HEK293T (cell line): Measurements from ENCODE around the gene BET1L.
A peak's percentile ranks its signal among the peaks of the same experiment; 100 is the strongest.
"Not testable (repeated sequence)": the region's sequence is repeated elsewhere in the genome, so short reads cannot be mapped to it uniquely, and the experiment has no call there.

Experiments used
- CTCF ChIA-PET: fragments of 350-600 bp; formaldehyde crosslinking; extraction: SDS; loops from one replicate; lab custom pipeline; 2021; ENCODE audit warnings: antibody characterized with exemption, inconsistent platforms; lab: Yijun Ruan, JAX
- POLR2A ChIA-PET: fragments of 350-600 bp; formaldehyde crosslinking; extraction: SDS; loops from one replicate; lab custom pipeline; 2020; ENCODE audit warnings: antibody characterized with exemption, inconsistent platforms; lab: Yijun Ruan, JAX
- DNase-seq: peaks from one replicate; pipeline ENCODE4 v3.0.0; 2012; ENCODE audit warnings: mixed read lengths; ENCODE audit errors: extremely low spot score
- ARNT ChIP-seq: fragments of 450-650 bp; IDR thresholded peaks from 2 replicates; pipeline ENCODE4 v1.6.1; 2017; ENCODE audit warnings: mild to moderate bottlenecking
- BHLHE40 ChIP-seq: fragments of 450-650 bp; IDR thresholded peaks from 2 replicates; pipeline ENCODE4 v1.6.1; 2016; ENCODE audit warnings: mild to moderate bottlenecking, moderate library complexity, borderline replicate concordance
- CTBP1 ChIP-seq: fragments of 450-650 bp; IDR thresholded peaks from 2 replicates; pipeline ENCODE4 v1.6.1; 2016; ENCODE audit warnings: borderline replicate concordance
- ELF4 ChIP-seq: fragments of 450-650 bp; IDR thresholded peaks from 2 replicates; pipeline ENCODE4 v1.6.1; 2017; ENCODE audit warnings: antibody characterized with exemption
- FOXA1 ChIP-seq: fragments of 450-650 bp; IDR thresholded peaks from 2 replicates; pipeline ENCODE4 v1.6.1; 2016; ENCODE audit warnings: mild to moderate bottlenecking
- FOXK2 ChIP-seq: fragments of 450-650 bp; IDR thresholded peaks from 2 replicates; pipeline ENCODE4 v1.6.1; 2016; ENCODE audit warnings: mild to moderate bottlenecking
- FOXM1 ChIP-seq: fragments of 450-650 bp; IDR thresholded peaks from 2 replicates; pipeline ENCODE4 v1.6.1; 2017; ENCODE audit warnings: mild to moderate bottlenecking, borderline replicate concordance
- HDGF ChIP-seq: fragments of 450-650 bp; IDR thresholded peaks from 2 replicates; pipeline ENCODE4 v1.6.1; 2017; ENCODE audit warnings: antibody characterized with exemption, borderline replicate concordance
- L3MBTL2 ChIP-seq: fragments of 450-650 bp; conservative IDR thresholded peaks from 2 replicates; pipeline ENCODE4 v1.6.1; 2016; ENCODE audit warnings: mild to moderate bottlenecking
- LEF1 ChIP-seq: fragments of 450-650 bp; IDR thresholded peaks from 2 replicates; pipeline ENCODE4 v1.6.1; 2017; ENCODE audit warnings: mild to moderate bottlenecking, borderline replicate concordance
- NFRKB ChIP-seq: fragments of 450-650 bp; IDR thresholded peaks from 2 replicates; pipeline ENCODE4 v1.6.1; 2016; ENCODE audit warnings: mild to moderate bottlenecking, moderate library complexity
- PKNOX1 ChIP-seq: fragments of 450-650 bp; IDR thresholded peaks from 2 replicates; pipeline ENCODE4 v1.6.1; 2016
- SP1 ChIP-seq: fragments of 450-650 bp; IDR thresholded peaks from 2 replicates; pipeline ENCODE4 v1.6.1; 2017
- SUZ12 ChIP-seq: fragments of 450-650 bp; IDR thresholded peaks from 2 replicates; pipeline ENCODE4 v1.6.1; 2016; ENCODE audit warnings: mild to moderate bottlenecking
- TARDBP ChIP-seq: fragments of 450-650 bp; IDR thresholded peaks from 2 replicates; pipeline ENCODE4 v1.6.1; 2016
- ZNF384 ChIP-seq: fragments of 450-650 bp; IDR thresholded peaks from 2 replicates; pipeline ENCODE4 v1.6.1; 2016

The BET1L gene

GRCh38 chr11:251550-251949 lies 44.4 kb upstream of the BET1L start:
- ChIA-PET CTCF (interaction anchor here (1.2 to 1.6 kb wide), 5 partner anchors 9 to 111 kb away, joined by 3 to 9 read pairs (median 5); partner anchors contain the start of gene NLRP6), POLR2A (interaction anchor here (1.4 to 2.1 kb wide), 2 partner anchors 14 to 44 kb away, joined by 8 to 10 read pairs; partner anchors contain the start of genes BET1L, PSMD13 and RIC8A)
- DNase-seq = no peak
- TF ChIP-seq PKNOX1 (no peak), FOXA1 (no peak), SUZ12 (no peak)

- DNase-seq = peak; percentile 71
- ChIA-PET POLR2A (interaction anchor here (0.9 to 2.1 kb wide), 5 partner anchors 14 to 199 kb away, joined by 3 to 10 read pairs (median 4); partner anchors contain the start of genes BET1L, PSMD13, PTDSS2 and RIC8A), CTCF (interaction anchor here (0.6 to 1.6 kb wide), 11 partner anchors 9 to 223 kb away, joined by 3 to 9 read pairs (median 4); partner anchors contain the start of genes BET1L, IFITM2, NLRP6 and RIC8A)
- no peak for TF ChIP-seq HDGF
Measured at GRCh38 chr11:250740-251299, 43.6 kb upstream of the BET1L start.

- ChIA-PET CTCF (interaction anchor here (0.6 to 1.6 kb wide), 11 partner anchors 10 to 223 kb away, joined by 3 to 9 read pairs (median 4); partner anchors contain the start of genes BET1L, IFITM2, NLRP6 and RIC8A), POLR2A (interaction anchor here (0.9 to 2.1 kb wide), 5 partner anchors 13 to 199 kb away, joined by 3 to 10 read pairs (median 4); partner anchors contain the start of genes BET1L, PSMD13, PTDSS2 and RIC8A)
- no peak for DNase-seq
- no peak for TF ChIP-seq ZNF384
- TF ChIP-seq BHLHE40 = no peak
- no peak for TF ChIP-seq PKNOX1
- TF ChIP-seq LEF1 = no peak
- TF ChIP-seq HDGF = no peak
- TF ChIP-seq FOXK2 = no peak
- no peak for TF ChIP-seq ELF4
- TF ChIP-seq FOXM1 = no peak
- no peak for TF ChIP-seq L3MBTL2
- TF ChIP-seq FOXA1 = no peak
- no peak for TF ChIP-seq SUZ12
- TF ChIP-seq SP1 = no peak
Measured at GRCh38 chr11:250274-250673, 43.1 kb upstream of the BET1L start.

GRCh38 chr11:249062-249461 lies 41.9 kb upstream of the BET1L start:
- TF ChIP-seq ARNT (no peak), FOXK2 (no peak), LEF1 (no peak), NFRKB (no peak), SP1 (no peak), FOXA1 (no peak), PKNOX1 (no peak), TARDBP (no peak), ELF4 (no peak), SUZ12 (no peak)
- CTCF ChIA-PET = interaction anchor here (0.9 kb wide), 1 partner anchor 11 kb away, joined by 3 read pairs; no protein-coding TSS in a partner anchor
- no peak for DNase-seq
- POLR2A ChIA-PET = interaction anchor here (1.0 to 1.3 kb wide), 2 partner anchors 11 to 42 kb away, joined by 3 to 5 read pairs; partner anchors contain the start of genes BET1L and RIC8A

GRCh38 chr11:244376-244775 lies 37.2 kb upstream of the BET1L start:
- TF ChIP-seq SP1 (no peak), FOXA1 (no peak), TARDBP (no peak), SUZ12 (no peak), L3MBTL2 (no peak), ZNF384 (no peak)
- ChIA-PET CTCF (interaction anchor here (0.7 kb wide), 1 partner anchor 45 kb away, joined by 3 read pairs; no protein-coding TSS in a partner anchor), POLR2A (no interaction called here)
- DNase-seq = no peak

- POLR2A ChIA-PET = no interaction called here
- no peak for DNase-seq
- CTCF ChIA-PET = no interaction called here
- no peak for TF ChIP-seq SP1
- no peak for TF ChIP-seq TARDBP
- TF ChIP-seq FOXA1 = no peak
Measured at GRCh38 chr11:241634-242033, 34.4 kb upstream of the BET1L start.

- TF ChIP-seq FOXA1 (no peak), CTBP1 (no peak), SP1 (no peak), LEF1 (no peak), ELF4 (no peak), ARNT (no peak), L3MBTL2 (no peak), SUZ12 (no peak), FOXM1 (no peak), ZNF384 (no peak), HDGF (no peak), FOXK2 (no peak), PKNOX1 (no peak), NFRKB (no peak), BHLHE40 (no peak), TARDBP (no peak)
- DNase-seq = no peak
- ChIA-PET CTCF (no interaction called here), POLR2A (interaction anchor here (1.1 kb wide), 1 partner anchor 33 kb away, joined by 3 read pairs; the partner anchor contains the start of genes BET1L and RIC8A)
Measured at GRCh38 chr11:240315-240714, 33.1 kb upstream of the BET1L start.

- ChIA-PET CTCF (interaction anchor here (1.2 kb wide), 1 partner anchor 12 kb away, joined by 4 read pairs; no protein-coding TSS in a partner anchor), POLR2A (interaction anchor here (1.1 to 2.8 kb wide), 4 partner anchors 10 to 211 kb away, joined by 3 to 14 read pairs (median 6); partner anchors contain the start of genes BET1L, PTDSS2 and RIC8A)
- not testable (repeated sequence) for DNase-seq
Measured at GRCh38 chr11:238346-238745, 31.1 kb upstream of the BET1L start.
